Spleen (tissue), 11 donors: Measurements from ENCODE around the gene ZNF512B. TPM values are rescaled to one million over a fixed set of nuclear protein-coding genes. Genes with fewer than 3 reads are reported as not detected.

ENCODE experiments used
- DNase-seq: peaks from one replicate; pipeline ENCODE4 v3.0.0-alpha.2; 2020
- H3K27ac ChIP-seq, 8 donors: fragments of 200-600 bp; sonication (generic) in 7 of 8; 1 replicate in 4 of 8; 2 replicates in 4 of 8; pipeline versions ENCODE4 v1.5.0 to v1.8.0; 2016 to 2021; ENCODE audit warnings: inconsistent platforms in 4 of 8, mild to moderate bottlenecking in 4 of 8, moderate library complexity in 1 of 8
- H3K27me3 ChIP-seq, 7 donors: fragments of 200-600 bp; sonication (generic) in 6 of 7; replicated peaks in 1 of 7; 1 replicate in 4 of 7; 2 replicates in 3 of 7; pipeline versions ENCODE4 v1.5.0 to v1.8.0; 2016 to 2021; ENCODE audit warnings: inconsistent platforms in 3 of 7, mild to moderate bottlenecking in 1 of 7
- H3K36me3 ChIP-seq, 6 donors: fragments of 200-600 bp; sonication (generic) in 5 of 6; 1 replicate in 4 of 6; 2 replicates in 2 of 6; pipeline versions ENCODE4 v1.5.0 to v1.8.0; 2016 to 2021; ENCODE audit warnings: inconsistent platforms in 2 of 6
- H3K4me1 ChIP-seq, 6 donors: fragments of 200-600 bp; sonication (generic) in 5 of 6; 1 replicate in 3 of 6; 2 replicates in 3 of 6; pipeline versions ENCODE4 v1.5.0 to v1.8.0; 2016 to 2021; ENCODE audit warnings: inconsistent platforms in 3 of 6
- H3K4me3 ChIP-seq, 8 donors: fragments of 200-600 bp; sonication (generic) in 7 of 8; 1 replicate in 4 of 8; 2 replicates in 4 of 8; pipeline versions ENCODE4 v1.5.0 to v1.8.0; 2016 to 2021; ENCODE audit warnings: inconsistent platforms in 4 of 8, mild to moderate bottlenecking in 4 of 8, moderate library complexity in 2 of 8
- H3K9me3 ChIP-seq, 8 donors: fragments of 200-600 bp; sonication (generic) in 7 of 8; 1 replicate in 4 of 8; 2 replicates in 4 of 8; pipeline versions ENCODE4 v1.5.0 to v1.8.0; 2016 to 2021; ENCODE audit warnings: inconsistent platforms in 4 of 8
- CTCF ChIP-seq, 11 experiments: fragments of 200-600 bp in 7 of 11; fragments of 450-650 bp in 4 of 11; sonication (generic) in 4 of 11; IDR thresholded peaks in 8 of 11; conservative IDR thresholded peaks in 3 of 11; 1 replicate in 7 of 11; 2 replicates in 4 of 11; pipeline versions ENCODE4 v1.4.0 to v1.8.0; 2016 to 2021; ENCODE audit warnings: antibody characterized with exemption in 11 of 11, inconsistent platforms in 4 of 11, mild to moderate bottlenecking in 1 of 11
- POLR2A ChIP-seq, 3 donors: fragments of 450-650 bp; IDR thresholded peaks; one replicate each; pipeline ENCODE4 v1.5.1; 2017; ENCODE audit warnings: antibody characterized with exemption in 3 of 3, mild to moderate bottlenecking in 1 of 3
- POLR2AphosphoS5 ChIP-seq, 3 donors: sonication (generic); formaldehyde crosslinking; IDR thresholded peaks; one replicate each; pipeline ENCODE4 v1.5.1; 2017; ENCODE audit warnings: antibody characterized with exemption in 3 of 3
- WGBS, 5 donors: extraction: QIAGEN DNeasy Blood & Tissue Kit in 3 of 5; methylation state at CpG; one replicate each; pipeline versions ENCODE4 v1.1.5 to v1.1.7; 2013 to 2018; 5-methylcytosine and 5-hydroxymethylcytosine counted together
- intact Hi-C: fragments of 100-400 bp; cut with DNase I; formaldehyde crosslinking; loops from one replicate; pipeline ENCODE4 v1.15.0; 2023; ENCODE audit warnings: low total_unique reads
- polyA plus RNA-seq, 3 donors: library from polyadenylated mRNA; stranded (reverse); fragments of 200-250 nt; gene quantifications; one replicate each; pipeline ENCODE4 v1.2.1, GENCODE V29; 2013
- total RNA-seq, 7 donors: library from RNA; depleted of rRNA in 3 of 7; stranded (reverse); fragments of >200 nt in 3 of 7; fragmentation: NEBNext Ultra II Directional in 4 of 7; extraction: Animal tissue kit (Norgen Biotek cat#: 25700) in 4 of 7; gene quantifications; one replicate each; pipeline versions ENCODE4 v1.1.0 to v1.2.1, GENCODE V29; 2016 to 2021
- donor health status: healthy with polysubstance abuse.
- donor health status: DM: no; HTN: no; CAD: no; lungs with moderate emphysema.
- donor health status: DM: no; HTN: no; CAD: no.
- donor health status: Bipolar disorder and iron deficiency.
- donor health status: healthy.
- donor health status: DM: no; HTN: no; CAD: no.
- donor health status: DM: yes; HTN: yes; CAD: no.

The ZNF512B gene
- total and polyA plus RNA-seq, 10 donors = 3.4 to 21.8 (median 12.4) TPM

- Histone ChIP-seq H3K27ac (peak overlapping the region in 2 of 8 donors; percentile 93 to 96), H3K4me1 (peaks cover 24 to 47% (median 40%) of the 10 kb centered on the region in 6 donors), H3K27me3 (no peaks in the 10 kb centered on the region), H3K9me3 (no peaks in the 10 kb centered on the region), H3K36me3 (peaks cover 0 to 51% (median 39%) of the 10 kb centered on the region in 6 donors), H3K4me3 (no peak overlapping the region)
- DNase-seq = no peak
- intact Hi-C loops = no loop called here
- TF ChIP-seq POLR2A (IDR thresholded peaks at IDR 0.05) (no peak), POLR2AphosphoS5 (IDR thresholded peaks at IDR 0.05) (no peak), CTCF (IDR thresholded peaks at IDR 0.05 in 8 of 11, conservative IDR thresholded peaks at IDR 0.05 in 3 of 11) (no peak)
- 80 to 88% (median 81%) methylated on average over 3 to 4 of the region's 4 CpGs for WGBS, 5 donors
These were observed 11.3 kb downstream of the ZNF512B start for GRCh38 chr20:63958471-63958870.

- Histone ChIP-seq H3K4me3 (peak overlapping the region in 2 of 8 donors; percentile 96 to 99), H3K4me1 (peaks cover 25 to 53% (median 45%) of the 10 kb centered on the region in 6 donors)
- 47 to 64% (median 55%) methylated on average over 11 to 13 of the region's 13 CpGs for WGBS, 5 donors
These were observed 11.9 kb downstream of the ZNF512B start for GRCh38 chr20:63957690-63958441.

GRCh38 chr20:63957004-63957689, 12.6 kb downstream of the ZNF512B start:
- Histone ChIP-seq H3K36me3 (peaks cover 0 to 47% (median 25%) of the 10 kb centered on the region in 6 donors), H3K4me1 (peaks cover 30 to 60% (median 52%) of the 10 kb centered on the region in 6 donors), H3K27ac (peak overlapping the region; percentile 37 to 96 (median 72)), H3K27me3 (no peaks in the 10 kb centered on the region), H3K9me3 (no peaks in the 10 kb centered on the region), H3K4me3 (peak overlapping the region; percentile 46 to 99 (median 94))
- intact Hi-C loops = no loop called here
- WGBS, 5 donors = 2 to 6% (median 3%) methylated on average over 17 to 28 of the region's 28 CpGs
- DNase-seq = peak; percentile 92
- TF ChIP-seq POLR2A (IDR thresholded peaks at IDR 0.05) (no peak), POLR2AphosphoS5 (IDR thresholded peaks at IDR 0.05) (peak; percentile 59 to 74 (median 60)), CTCF (IDR thresholded peaks at IDR 0.05 in 8 of 11, conservative IDR thresholded peaks at IDR 0.05 in 3 of 11) (peak in 2 of 11 experiments; percentile 27 to 43)

More at GRCh38 chr20:63957690-63958441, 11.9 kb downstream of the ZNF512B start:
- H3K9me3 ChIP-seq = no peaks in the 10 kb centered on the region
- peaks cover 0 to 47% (median 33%) of the 10 kb centered on the region in 6 donors for H3K36me3 ChIP-seq
- TF ChIP-seq POLR2A (IDR thresholded peaks at IDR 0.05) (no peak), POLR2AphosphoS5 (IDR thresholded peaks at IDR 0.05) (peak in 1 of 3 donors; percentile 17)
- H3K27ac ChIP-seq = peak overlapping the region in 5 of 8 donors; percentile 65 to 96 (median 92)
- intact Hi-C loops = no loop called here
- peak; percentile 79 for DNase-seq
- no peaks in the 10 kb centered on the region for H3K27me3 ChIP-seq

- Histone ChIP-seq H3K9me3 (no peaks in the 10 kb centered on the region), H3K36me3 (peaks cover 0 to 46% (median 20%) of the 10 kb centered on the region in 6 donors), H3K27me3 (no peaks in the 10 kb centered on the region), H3K4me3 (peak overlapping the region; percentile 46 to 99 (median 94)), H3K27ac (peak overlapping the region in 7 of 8 donors; percentile 54 to 96 (median 76)), H3K4me1 (peaks cover 34 to 65% (median 57%) of the 10 kb centered on the region in 6 donors)
- WGBS, 5 donors = 1 to 2% (median 2%) methylated on average over 15 of the region's 15 CpGs
- no peak for TF ChIP-seq POLR2AphosphoS5 (IDR thresholded peaks at IDR 0.05)
- no peak for TF ChIP-seq CTCF (IDR thresholded peaks at IDR 0.05 in 8 of 11, conservative IDR thresholded peaks at IDR 0.05 in 3 of 11)
- TF ChIP-seq POLR2A (IDR thresholded peaks at IDR 0.05) = no peak
- DNase-seq = no peak
- intact Hi-C loops = no loop called here
These were observed 13.1 kb downstream of the ZNF512B start for GRCh38 chr20:63956664-63957003.
